ENCODE data around the gene CENPF. TPM values are rescaled to one million over a fixed set of nuclear protein-coding genes. Genes with fewer than 3 reads are reported as not detected.

Gene CENPF
- polyA plus RNA-seq, 1 donor = 27.5 TPM

- no peak for DNase-seq (ENCODE audit: low read depth)
These were observed 14.3 kb downstream of the CENPF start for GRCh38 chr1:214617246-214617645.

DNA sequence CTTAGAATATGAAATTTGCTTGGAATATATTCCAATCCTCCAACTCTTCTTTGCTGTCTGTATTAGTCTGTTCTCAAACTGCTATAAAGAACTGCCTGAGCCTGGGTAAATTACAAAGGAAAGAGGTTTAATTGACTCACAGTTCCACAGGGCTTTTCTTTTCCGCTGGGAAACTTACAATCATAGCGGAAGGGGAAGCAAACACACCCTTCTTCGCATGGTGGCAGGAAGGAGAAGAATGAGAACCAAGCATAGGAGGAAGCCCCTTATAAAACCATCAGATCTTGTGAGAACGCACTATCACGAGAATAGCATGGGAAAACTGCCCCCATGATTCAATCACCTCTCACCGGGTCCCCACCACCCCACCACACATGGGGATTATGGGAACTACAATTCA, 14.8 kb downstream of the CENPF start:
- no peak for DNase-seq (ENCODE audit: low read depth)

DNA sequence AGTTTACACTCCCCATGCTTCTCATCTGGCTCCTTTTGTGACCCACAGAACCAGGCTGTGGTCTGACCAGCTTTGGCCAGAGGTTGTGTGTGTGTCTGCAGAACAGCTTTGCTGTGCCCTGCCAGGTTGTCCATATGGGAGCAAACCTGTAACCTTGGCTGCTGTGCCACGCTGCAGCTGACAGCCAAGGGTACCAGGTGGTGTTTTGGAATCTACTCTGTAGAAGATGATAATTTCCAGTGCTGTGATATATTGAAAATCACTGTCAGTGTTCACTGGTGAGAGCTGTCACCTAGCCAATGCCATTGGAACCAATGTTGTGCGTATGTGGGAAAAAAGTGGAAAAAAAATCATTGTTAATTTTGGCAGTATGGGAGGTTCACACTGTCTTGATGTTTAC, 18.2 kb downstream of the CENPF start:
- DNase-seq (ENCODE audit: low read depth) = no peak

GRCh38 chr1:214623430-214623829, 20.4 kb downstream of the CENPF start:
- DNase-seq (ENCODE audit: low read depth) = no peak

GRCh38 chr1:214632091-214632490, 29.1 kb downstream of the CENPF start:
- no peak for DNase-seq (ENCODE audit: low read depth)

DNA sequence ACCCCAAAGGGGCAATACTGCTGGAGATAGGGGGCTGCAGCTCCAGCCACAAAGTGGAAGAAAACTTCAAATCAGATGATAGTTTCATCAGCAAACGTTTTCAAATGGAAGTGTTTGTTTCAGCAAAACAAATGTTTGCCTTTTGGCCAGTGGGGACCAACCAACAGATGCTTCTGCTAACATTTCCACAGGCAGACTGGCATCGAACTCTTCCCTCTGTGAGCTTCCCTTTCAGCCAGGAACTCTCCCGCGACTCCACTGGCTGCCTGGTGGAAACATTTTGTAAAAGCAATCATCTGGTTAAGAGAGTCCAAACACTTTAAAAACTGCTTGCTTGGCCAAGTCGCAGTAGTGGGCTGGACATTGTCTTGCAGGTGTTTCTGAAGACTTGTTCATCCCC, 30.7 kb downstream of the CENPF start:
- DNase-seq (ENCODE audit: low read depth) = no peak

GRCh38 chr1:214634267-214634666, 31.3 kb downstream of the CENPF start:
- DNase-seq (ENCODE audit: low read depth) = no peak

DNA sequence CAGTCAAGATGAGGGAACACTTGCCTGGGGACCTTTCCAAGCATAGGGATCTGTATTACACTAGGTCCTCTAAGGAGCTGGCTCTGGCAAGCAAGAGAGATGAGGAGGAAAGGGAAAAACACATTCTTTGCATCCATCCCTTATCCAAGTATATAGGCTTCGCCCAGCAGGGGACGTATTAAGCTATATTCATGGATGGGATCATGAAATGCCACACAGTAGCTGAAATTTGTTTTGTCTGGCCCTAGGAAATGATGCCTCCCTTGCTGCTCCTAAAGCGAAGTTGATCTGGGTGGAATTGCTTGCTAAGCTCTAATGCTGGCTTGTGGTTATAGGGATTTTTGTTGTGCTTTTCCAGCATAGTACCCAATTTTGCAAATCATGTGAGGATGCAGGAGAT, 32.1 kb downstream of the CENPF start:
- no peak for DNase-seq (ENCODE audit: low read depth)

DNA sequence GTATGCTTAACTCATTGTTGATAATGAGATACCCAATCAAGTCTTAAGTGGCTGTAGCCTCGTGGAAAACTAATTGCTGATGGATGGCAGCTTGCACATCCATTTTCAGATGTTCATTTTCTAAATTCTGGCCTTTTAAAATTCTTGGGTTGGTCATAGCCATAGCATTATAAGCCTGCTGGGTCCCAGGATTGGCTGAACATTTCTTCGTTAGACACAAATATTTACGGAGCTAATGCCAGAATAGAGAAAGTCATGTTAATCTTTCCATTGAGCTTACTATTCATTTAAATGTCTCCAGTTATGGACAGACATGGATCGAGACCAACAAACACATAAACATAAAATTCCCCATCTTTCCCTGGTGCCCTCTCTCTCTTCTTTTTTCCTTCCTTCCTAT, 32.5 kb downstream of the CENPF start:
- DNase-seq (ENCODE audit: low read depth) = no peak

DNA sequence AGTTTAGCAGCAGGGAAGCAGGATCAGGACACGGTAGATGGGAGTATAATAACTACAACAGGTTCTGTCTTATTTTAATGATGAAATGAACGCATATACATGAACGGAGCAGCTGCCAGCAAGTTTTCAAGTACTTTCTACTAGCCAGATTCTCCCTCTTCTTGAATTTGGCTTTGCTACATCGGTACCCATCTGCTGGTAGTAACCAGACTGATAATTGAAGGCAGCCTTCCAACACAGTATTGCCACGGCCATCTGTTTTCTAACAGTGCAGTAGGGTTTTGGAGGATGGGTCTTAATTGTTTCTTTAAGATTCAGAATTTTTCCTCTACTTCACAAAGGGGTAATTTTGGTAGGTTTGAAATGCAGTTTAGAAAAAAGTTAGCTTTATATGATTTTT, 33.4 kb downstream of the CENPF start:
- no peak for DNase-seq (ENCODE audit: low read depth)

DNA sequence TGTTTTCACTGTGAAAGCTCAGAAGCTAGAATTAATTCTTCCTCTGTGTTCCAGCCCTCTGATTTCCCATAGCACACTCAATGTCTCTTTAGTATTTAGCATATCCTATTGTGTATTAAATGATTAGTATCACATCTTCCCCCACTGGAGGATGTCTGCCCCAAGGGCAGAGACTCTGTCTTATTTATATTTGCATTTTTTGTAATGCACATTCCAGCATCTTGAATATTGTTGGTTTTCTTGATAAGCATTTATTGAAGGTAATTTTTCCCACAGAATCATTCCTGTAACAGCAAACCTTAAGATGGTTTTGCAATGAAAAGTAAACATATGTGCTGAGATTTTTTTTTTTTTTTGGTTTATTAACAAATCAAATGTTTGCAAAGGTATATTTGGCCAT, 34.1 kb downstream of the CENPF start:
- no peak for DNase-seq (ENCODE audit: low read depth)

GRCh38 chr1:214637722-214638458, 34.9 kb downstream of the CENPF start:
- DNase-seq (ENCODE audit: low read depth) = no peak

- DNase-seq (ENCODE audit: low read depth) = no peak
These were observed 35.4 kb downstream of the CENPF start for GRCh38 chr1:214638459-214638807.

- no peak for DNase-seq (ENCODE audit: low read depth)
These were observed 36.0 kb downstream of the CENPF start for GRCh38 chr1:214638997-214639396.

- DNase-seq (ENCODE audit: low read depth) = no peak
These were observed 37.6 kb downstream of the CENPF start for GRCh38 chr1:214640431-214641213.

GRCh38 chr1:214641214-214641895, 38.4 kb downstream of the CENPF start:
- DNase-seq (ENCODE audit: low read depth) = no peak

- DNase-seq (ENCODE audit: low read depth) = no peak
These were observed 40.0 kb downstream of the CENPF start for GRCh38 chr1:214643030-214643429.

GRCh38 chr1:214645712-214646111, 42.7 kb downstream of the CENPF start:
- DNase-seq (ENCODE audit: low read depth) = no peak

GRCh38 chr1:214648801-214649200, 45.8 kb downstream of the CENPF start:
- DNase-seq (ENCODE audit: low read depth) = no peak

DNA sequence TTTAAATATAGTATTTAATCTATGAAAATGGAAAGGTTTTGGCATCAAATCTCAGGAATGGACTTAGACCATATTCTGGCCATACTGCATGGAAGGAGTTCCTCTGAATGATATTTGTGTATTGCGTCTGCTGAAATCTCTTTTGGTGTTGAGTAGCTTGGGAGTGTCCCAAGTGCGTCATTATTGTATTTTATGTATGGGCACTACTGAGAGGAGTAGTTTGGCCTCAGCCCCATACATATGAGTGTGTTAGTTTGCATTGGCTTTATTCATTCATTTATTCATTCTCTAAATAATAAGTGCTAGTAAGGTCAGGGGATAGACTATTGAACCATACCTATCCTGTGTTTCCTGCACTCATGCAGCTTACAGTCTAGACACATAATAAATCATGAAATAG, 46.6 kb downstream of the CENPF start:
- no peak for DNase-seq (ENCODE audit: low read depth)

DNA sequence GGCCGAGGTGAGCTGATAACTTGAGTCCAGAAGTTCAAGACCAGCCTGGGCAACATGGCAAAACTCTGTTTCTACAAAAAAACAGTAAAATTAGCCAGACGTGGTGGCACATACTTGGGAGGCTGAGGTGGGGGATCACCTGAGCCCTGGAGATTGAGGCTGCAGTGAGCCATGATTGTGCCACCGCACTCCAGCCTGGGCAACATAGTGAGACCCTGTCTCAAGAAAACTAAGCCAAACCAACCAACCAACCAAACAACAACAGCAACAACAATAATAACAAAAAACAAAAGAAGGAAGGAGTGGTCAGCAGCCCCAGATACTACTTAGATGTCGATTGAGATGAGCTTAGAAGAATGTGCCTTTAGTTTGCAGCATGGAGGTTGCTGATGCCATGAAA, 47.7 kb downstream of the CENPF start:
- no peak for DNase-seq (ENCODE audit: low read depth)

- DNase-seq (ENCODE audit: low read depth) = no peak
These were observed 54.3 kb downstream of the CENPF start for GRCh38 chr1:214657299-214657698.

DNA sequence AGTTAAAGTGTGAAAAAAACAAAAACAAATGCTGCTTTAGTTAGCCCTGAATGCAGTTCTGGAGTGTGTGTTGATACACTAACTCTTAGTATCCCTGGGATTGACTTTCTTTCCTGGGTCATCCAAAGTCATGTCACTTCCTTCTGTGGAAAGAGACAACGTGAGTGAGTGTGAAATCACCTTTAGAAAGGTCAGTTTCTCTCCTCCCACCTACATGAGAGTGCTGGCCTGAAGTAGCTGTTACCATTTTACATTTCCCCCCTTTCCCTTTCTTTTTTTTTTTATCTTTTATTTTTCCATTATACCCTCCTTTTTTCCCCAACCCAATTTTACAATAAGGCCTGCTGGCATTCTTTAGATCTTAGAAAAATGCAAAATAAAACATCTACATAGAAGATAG, 55.2 kb downstream of the CENPF start:
- DNase-seq (ENCODE audit: low read depth) = no peak

All from forelimb muscle (tissue), 1 donor.